GM18951 (cell line): ENCODE measurements around the gene CCR7.

Experiments used
- POLR2A ChIP-seq: IDR thresholded peaks from 4 replicates; pipeline ENCODE4 v1.6.1; 2011; ENCODE audit warnings: mild to moderate bottlenecking; ENCODE audit not compliant: insufficient read length, insufficient read depth; ENCODE audit errors: extremely low read depth
- in situ Hi-C: fragments of 300-500 bp; cut with MboI; formaldehyde crosslinking; loops from one replicate; pipeline ENCODE4 v1.12.0; 2022; ENCODE audit warnings: low sequenced_read_pairs, mixed read lengths, inconsistent platforms; ENCODE audit not compliant: unreplicated experiment

The CCR7 gene

DNA sequence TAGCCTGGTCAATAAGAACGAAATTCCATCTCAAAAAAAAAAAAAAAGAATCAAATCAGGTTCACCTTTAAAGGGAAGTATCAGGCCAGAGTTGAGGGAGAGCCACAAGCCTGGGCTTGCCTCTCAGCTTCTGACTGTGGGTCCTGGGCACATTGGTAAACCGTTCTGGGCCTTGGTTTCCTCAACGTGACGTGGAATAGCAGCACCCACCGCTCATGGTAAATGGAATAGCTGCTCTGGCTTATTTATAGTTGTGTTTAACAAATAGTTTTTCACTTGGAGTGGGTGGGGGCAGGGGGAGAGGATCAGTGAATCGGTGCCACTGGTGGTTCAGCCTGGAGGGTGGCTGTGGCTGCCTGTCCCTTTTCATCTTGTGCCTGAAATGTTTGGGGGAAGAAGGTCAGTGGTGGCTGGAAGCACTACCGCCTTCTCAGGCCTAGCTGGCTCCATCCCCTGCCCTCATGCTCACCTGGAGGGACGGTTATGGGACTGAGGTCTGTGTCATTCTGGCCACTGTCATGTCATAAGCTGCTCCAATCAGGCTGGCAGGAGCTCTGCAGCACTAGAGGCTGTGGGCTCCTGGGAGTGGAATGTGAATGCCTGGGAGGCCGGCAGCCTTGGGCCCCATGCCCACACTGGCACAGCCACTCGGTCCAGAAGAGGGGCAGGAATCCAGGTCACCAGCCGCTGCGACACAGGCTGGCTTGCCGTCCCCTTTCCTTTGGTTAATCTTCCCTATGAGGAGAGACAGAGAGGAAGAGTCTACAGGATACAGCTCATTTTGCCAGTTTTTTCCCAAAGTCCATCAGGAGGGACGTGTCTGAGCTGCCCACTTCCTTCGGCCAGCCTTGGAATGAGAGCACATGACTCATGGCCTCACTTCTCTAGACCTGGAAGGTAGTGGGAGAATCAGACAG lies 27.0 kb downstream of the CCR7 start:
- in situ Hi-C loops, result loop anchor here (25.0 kb wide), 1 partner anchor 101 kb away; the partner anchor contains the start of gene IGFBP4
- TF ChIP-seq POLR2A, result no peak

DNA sequence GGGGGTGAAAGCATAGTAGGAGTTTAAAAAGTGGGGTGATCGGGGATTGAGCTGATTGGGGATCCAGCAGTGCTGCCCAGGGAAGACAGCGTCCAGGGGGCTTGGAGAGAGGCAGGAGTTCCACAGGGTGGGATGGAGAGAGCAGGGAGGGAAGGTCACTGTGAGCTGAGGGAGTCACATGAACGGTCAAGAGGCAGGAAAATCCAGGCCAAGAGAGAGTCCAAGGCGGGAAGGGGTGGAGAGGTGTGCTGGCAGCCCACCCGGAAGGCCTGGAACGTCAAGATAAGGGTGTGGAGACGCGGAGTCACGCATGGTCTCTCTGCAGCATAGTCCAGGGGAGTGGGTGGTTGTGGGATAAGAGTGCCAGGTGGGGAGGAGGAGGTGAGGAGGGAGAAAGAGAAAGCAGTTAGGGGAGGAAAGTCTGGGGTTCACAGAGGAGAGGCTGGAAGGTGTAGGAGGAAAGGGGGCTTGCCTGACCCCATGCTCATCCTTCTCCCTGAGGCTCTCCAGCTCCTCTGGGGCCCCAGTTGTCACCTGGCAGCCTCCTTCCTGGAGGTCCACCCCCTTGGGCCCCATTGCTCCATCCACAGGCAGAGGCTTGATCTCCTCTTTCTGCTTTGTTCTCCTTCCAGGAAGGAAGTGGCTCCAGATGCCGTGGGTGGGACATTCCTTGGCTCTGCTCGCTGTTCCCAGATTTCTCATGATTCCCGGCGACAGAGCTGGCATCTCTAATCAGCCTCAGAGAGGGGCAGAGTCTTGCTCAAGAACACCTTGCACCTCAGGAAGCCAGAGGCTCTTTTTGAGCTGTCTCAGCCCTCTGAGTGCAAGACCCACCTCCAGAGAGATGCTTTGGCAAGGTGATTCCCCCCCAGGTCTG lies 28.7 kb downstream of the CCR7 start:
- TF ChIP-seq POLR2A, result no peak

DNA sequence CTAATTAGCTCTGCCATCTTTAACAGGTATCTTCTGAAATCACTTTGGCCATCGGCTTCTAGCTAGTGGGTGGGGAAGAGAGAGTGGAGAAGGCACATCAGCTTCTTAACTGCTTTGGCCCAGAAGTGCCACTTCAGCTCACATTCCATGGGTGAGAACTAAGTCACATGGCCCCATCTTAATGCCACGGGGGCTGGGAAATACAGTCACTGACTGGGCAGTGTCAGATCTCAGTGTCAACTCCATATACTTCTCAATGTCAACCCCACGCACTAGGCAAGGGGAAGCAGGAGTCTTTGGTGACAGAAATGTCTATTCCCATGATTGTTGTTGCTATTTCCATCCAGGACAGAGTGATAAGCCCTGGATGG lies 29.4 kb downstream of the CCR7 start:
- TF ChIP-seq POLR2A, result no peak
- in situ Hi-C loops, result loop anchor here (25.0 kb wide), 1 partner anchor 99 kb away; the partner anchor contains the start of gene IGFBP4

More for the DNA sequence above, 28.7 kb downstream of the CCR7 start:
- in situ Hi-C loops, result loop anchor here (25.0 kb wide), 1 partner anchor 99 kb away; the partner anchor contains the start of gene IGFBP4

DNA sequence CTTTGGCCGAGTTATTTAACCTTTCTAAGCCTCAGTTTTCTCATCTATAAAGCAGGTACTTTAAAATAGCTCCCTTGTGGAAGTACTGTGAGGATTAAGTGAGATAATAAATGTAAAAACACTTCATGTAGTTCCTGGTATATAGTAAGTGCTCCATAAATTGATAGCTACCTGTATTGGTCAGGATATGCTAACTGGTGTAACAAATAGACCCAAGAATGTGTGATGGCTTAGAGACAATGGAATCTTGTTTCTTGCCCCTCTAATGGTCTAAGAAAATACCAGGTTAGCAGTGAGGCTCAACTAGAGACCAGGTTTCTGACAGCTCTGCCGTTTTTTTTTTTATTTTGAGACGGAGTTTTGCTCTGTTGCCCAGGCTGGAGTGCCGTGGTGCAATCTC lies 29.8 kb downstream of the CCR7 start:
- no peak for TF ChIP-seq POLR2A
- in situ Hi-C loops, result loop anchor here (25.0 kb wide), 1 partner anchor 98 kb away; the partner anchor contains the start of gene IGFBP4

DNA sequence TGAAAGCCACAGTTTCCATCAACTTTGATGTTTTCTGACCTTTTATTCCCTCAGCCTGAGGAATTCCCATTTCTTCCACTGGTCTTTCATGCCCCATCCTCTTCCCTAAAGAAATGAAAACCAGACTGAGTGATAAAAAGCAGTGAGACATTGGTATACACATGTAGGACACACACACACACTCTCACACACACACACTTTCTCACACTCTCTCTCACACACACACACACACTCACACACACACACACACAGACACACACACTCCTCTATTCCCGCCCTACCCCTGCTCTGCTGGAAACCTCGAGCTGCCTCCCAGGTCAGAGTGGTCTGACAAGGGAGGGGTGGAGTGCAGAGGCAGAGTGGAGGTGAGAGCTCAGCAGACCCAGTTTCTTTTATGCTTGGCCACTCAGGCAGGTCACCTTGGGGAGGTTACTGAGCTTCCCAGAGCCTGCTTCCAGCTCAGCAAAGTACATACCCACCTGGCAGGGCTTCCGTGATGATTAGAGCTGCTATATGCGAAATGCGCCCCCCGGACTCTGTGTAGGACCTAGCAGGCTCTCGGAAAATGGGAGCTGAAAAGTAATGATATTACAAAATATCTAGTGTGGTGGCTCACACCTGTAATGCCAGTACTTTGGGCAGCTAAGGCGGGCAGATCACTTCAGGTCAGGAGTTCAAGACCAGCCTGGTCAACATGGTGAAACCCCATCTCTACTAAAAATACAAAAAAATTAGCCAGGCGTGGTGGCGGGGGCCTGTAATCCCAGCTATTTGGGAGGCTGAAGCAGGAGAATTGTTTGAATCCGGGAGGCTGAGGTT lies 30.7 kb downstream of the CCR7 start:
- in situ Hi-C loops, result loop anchor here (25.0 kb wide), 1 partner anchor 97 kb away; the partner anchor contains the start of gene IGFBP4
- no peak for TF ChIP-seq POLR2A

DNA sequence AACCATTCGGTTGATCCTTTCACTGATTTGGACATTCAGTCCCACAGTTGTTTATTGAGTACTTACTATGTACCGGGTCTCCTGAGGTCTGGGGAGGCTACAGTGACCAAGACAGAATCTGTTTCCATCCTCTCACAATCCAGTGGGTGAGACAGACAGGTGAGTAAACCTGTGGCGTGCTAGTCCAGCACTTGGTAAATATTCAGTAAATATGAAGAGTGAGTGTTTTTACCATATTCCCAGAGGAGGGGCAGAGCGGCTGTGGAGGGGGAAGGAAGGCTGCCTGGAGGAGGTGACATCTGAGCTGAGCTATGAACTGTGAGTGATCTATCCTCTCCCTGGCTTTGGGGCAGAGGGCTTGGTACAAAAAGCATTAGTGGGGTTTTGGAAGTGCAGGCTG lies 31.4 kb downstream of the CCR7 start:
- in situ Hi-C loops, result loop anchor here (25.0 kb wide), 1 partner anchor 97 kb away; the partner anchor contains the start of gene IGFBP4

DNA sequence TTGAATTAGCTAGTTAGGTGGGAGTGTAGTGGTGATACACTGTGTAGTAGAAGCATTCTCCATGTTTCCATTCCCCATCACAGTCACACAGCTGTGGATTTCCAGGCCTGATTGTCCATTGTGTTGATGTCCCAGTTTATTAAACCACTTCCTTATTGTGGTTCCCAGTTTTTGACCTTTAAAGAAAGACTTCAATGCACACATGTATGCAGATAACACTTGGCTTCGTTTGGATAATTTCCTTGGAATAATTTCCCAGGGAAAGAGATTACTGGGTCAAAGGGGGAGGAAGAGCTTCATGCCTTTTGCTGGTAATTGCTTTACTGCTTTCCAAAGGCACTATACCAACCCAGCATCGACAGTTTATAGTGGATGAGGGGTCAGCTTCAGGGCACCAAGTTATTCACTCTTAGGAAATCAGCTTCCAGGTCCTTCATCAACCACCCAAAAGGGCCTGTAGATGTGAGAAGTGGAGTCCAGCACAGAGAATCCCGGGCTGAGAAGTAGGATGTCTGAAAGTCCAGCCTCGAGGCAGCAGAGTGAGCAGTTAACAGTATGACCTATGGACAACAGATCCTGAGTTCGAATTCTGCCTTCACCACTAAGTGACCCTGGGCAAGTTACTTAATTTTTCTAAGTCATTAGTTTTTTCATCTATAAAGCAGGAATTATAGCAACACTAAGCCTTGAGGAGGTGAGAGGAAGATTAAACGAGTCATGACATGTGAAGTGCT lies 32.6 kb downstream of the CCR7 start:
- in situ Hi-C loops, result loop anchor here (25.0 kb wide), 1 partner anchor 95 kb away; the partner anchor contains the start of gene IGFBP4
- no peak for TF ChIP-seq POLR2A

More for the DNA sequence above, 31.4 kb downstream of the CCR7 start:
- TF ChIP-seq POLR2A, result no peak

DNA sequence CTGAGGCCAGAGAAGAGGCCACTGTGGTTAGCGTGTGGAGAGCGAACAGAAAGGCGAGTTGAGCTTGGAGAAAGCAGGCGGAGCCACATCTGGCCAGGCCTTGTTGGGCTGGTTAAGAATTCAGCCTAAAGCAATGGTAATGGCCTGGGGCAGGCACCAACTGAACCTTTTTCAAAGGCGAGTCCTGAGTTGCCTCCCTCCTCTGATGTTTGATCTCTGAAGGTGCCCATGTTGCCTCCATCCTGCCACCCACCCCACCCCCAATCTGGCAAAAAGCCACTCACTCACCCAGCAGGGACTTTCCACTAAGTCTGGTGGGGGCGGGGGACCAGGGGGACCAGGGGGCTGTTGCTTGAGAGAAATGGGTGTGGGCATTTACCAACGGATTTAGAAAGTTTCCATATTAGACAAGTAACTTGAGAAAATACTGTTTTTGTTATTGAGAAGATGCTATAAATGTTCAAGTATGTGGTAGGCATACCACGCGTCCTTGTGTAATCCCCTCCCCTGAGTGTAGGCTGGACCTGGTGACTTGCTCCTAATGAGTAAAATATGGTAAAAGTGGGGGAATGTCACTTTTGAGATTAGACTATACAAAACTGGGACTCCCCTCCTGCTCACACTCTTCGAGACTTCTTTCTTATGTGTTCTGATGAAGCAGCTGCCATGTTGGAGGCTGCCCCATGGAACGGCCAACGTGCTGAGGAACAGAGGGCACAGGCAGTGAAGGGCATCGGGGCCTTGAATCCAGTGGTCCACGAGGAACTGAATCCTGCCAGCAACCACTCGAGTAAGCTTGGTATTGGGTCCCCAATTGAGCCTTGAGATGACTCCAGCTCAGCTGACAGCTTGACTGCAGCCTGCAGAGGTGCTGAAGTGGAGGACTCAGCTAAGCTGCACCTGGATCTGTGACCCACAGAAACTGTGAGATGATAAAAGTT lies 34.0 kb downstream of the CCR7 start:
- no peak for TF ChIP-seq POLR2A
- in situ Hi-C loops, result loop anchor here (25.0 kb wide), 1 partner anchor 94 kb away; the partner anchor contains the start of gene IGFBP4

DNA sequence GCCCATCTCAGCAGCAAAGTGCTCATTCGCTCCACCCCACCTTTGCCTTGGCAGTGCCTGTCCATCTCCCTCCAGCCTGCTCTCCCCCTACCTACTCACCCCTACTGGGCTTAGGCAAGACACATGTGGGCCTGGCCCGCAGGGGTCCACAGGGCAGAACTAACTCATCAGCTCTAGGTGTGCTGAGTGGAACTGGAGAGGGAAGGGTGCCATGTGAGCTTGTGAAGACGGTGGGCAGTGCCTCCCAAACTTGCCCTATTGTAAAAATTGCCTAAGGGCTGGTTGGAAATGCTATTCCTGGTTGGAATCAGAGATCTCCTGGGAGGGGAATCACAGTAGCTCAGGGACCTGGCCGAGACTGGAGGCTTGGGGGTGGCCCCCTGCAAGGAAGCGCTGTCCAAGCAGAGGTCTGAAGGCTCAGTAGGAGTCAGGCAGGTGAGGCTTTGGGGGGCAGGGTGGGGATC lies 34.7 kb downstream of the CCR7 start:
- no peak for TF ChIP-seq POLR2A
- in situ Hi-C loops, result loop anchor here (25.0 kb wide), 1 partner anchor 93 kb away; the partner anchor contains the start of gene IGFBP4

DNA sequence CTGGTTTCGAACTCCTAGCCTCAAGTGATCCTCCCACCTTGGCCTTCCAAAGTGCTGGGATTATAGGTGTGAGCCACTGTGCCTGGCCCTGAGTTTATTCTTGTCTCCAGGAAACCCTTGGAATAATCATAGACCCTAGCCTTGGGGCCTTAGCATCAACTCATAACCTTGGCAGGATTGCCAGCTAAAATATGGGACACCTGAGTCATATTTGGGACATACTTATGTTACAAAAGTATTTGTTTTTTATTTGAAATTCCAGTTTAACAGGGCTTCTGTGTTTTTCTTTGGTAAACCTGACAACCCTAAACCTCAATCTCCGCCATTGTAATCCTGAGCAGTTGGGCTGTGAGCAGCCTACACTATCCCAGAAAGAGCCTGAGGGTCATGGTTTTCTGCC lies 35.3 kb downstream of the CCR7 start:
- no peak for TF ChIP-seq POLR2A
- in situ Hi-C loops, result loop anchor here (25.0 kb wide), 1 partner anchor 93 kb away; the partner anchor contains the start of gene IGFBP4

DNA sequence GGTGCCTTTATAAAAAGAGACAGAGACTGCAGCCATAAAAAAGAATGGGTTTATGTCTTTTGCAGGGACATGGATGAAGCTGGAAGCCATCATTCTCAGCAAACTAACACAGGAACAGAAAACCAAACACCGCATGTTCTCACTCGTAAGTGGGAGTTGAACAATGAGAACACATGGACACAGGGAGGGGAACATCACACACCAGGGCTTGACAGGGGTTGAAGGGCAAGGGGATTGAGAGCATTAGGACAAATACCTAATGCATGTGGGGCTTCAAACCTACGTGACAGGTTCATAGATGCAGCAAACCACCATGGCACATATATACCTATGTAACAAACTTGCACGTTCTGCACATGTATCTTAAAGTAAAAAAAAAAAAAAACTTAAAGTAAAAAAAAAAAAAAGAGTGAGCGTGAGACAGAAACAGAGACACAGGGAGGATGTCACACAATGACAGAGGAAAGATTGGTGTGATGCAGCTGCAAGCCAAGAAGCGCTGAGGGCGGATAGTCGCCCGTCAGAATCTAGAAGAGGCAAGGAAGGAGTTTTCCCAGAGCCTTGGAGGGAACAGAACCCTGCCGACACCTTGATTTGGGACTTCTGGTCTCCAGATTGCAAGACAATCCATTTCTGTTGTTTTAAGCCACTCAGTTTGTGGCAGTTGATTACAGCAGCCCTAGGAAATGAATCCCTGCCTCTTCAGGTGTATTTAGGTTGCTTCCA lies 36.4 kb downstream of the CCR7 start:
- no peak for TF ChIP-seq POLR2A
- in situ Hi-C loops, result loop anchor here (25.0 kb wide), 1 partner anchor 92 kb away; the partner anchor contains the start of gene IGFBP4
